GM20000 (cell line): Measurements from ENCODE around the gene TDRD10.

Source experiments
- DNase-seq: peaks from one replicate; pipeline ENCODE4 v3.0.0; 2012; ENCODE audit warnings: low spot score
- TF ChIP-seq, protein P1 (sequence below): IDR thresholded peaks from 2 replicates; pipeline ENCODE4 v1.5.1; 2012; ENCODE audit warnings: mild to moderate bottlenecking, control low read depth; ENCODE audit errors: extremely low read depth, missing control alignments

The TDRD10 gene

DNA sequence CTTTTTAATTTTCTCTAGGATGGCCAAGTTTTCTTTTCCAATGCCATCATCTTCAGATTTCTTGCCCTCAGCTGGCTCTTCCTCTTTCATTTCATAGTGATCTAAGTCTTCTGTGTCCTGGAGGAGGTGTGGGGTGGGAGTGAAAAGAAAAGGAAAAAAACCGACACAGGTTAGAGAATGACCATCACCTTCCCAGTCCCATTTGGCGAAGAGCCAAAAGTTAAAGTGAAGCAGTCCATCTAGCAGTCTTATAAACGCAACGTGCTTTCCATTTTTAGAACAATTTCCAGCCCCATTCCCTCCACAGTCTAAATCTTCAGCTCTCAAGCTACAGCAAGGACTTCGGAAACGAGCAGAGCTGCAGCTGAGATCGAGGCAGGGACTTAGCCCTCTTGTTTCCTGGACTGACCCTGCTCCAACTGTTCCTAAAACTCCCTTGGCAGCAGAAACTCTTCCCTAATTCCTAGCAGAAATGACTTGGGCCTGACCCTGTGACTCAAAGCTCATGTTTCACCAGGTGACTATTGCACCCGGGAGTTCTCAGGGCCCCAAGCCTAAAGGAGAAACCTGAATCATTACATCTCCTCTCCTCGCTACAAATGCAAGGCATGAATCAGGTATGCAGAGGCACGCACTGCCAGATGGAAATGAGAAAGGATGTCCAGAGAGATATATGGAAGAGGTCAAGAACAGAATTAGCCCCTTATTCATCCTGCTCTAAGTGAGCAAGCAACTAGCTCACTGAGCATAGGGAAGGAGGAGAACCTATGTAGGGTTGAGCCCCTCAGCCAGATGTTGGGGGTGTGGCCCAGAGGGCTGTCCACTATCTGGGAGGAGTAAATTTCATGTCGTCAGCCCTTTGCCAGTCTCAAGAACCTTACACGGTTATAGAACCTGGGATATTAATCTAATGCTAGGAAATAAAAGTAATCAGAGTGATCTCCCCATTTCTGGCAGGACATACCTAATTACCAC, 51.3 kb downstream of the TDRD10 start:
- TF ChIP-seq, protein P1, sequence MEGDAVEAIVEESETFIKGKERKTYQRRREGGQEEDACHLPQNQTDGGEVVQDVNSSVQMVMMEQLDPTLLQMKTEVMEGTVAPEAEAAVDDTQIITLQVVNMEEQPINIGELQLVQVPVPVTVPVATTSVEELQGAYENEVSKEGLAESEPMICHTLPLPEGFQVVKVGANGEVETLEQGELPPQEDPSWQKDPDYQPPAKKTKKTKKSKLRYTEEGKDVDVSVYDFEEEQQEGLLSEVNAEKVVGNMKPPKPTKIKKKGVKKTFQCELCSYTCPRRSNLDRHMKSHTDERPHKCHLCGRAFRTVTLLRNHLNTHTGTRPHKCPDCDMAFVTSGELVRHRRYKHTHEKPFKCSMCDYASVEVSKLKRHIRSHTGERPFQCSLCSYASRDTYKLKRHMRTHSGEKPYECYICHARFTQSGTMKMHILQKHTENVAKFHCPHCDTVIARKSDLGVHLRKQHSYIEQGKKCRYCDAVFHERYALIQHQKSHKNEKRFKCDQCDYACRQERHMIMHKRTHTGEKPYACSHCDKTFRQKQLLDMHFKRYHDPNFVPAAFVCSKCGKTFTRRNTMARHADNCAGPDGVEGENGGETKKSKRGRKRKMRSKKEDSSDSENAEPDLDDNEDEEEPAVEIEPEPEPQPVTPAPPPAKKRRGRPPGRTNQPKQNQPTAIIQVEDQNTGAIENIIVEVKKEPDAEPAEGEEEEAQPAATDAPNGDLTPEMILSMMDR: no peak
- DNase-seq: no peak

DNA sequence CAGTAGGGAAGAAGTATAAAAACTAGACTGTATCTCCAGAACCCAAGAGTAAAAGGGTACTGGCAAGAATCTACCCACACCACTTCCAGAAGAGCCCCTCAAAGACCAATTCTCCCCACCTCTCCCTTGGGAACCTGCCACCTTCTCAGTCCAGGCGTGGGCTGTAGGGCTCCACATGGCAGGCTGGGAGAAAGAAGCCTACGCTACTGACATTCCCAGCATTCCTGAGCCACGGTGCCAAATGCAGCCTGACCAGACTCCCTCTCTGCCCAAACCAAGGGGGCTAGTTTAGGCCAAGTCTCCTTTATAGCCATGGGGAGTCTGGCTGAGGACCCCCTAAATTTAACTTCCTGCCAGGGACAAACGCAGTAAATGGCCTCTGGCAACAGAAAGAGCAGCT, 54.4 kb downstream of the TDRD10 start:
- no peak for DNase-seq
- TF ChIP-seq, protein P1: no peak

DNA sequence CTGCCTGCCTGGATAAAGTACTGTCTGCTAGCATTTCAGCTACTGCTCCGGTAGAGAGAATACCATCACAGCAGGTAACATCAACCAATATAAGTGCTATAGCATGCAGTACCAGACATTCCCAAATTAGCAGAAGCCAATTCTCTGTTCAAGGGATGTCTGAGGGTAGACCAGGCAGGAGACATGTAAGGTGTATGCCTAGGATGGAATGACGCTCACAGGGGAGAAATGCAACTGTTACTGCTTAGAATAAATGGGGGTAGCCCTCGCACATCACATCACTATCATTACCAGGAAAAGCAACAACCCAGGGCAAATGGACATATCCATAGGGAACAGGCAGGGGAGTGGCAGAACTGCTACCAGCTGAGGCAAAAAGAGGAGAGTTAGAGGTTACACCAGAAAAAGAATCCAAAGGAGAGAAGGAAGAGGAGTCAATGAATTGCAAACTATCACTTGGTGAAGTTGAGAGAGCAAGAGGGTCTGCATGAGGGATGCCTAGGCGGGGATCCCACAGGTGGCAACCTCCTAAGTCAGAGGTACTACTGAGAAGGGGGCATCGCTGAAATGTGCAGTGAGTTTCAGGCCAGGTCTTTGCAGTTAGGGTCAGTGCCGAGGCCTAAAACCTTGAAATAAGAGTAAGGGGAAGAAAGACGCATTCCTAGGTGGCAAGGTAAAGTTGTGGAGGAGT, 55.4 kb downstream of the TDRD10 start:
- no peak for DNase-seq
- TF ChIP-seq, protein P1: no peak

DNA sequence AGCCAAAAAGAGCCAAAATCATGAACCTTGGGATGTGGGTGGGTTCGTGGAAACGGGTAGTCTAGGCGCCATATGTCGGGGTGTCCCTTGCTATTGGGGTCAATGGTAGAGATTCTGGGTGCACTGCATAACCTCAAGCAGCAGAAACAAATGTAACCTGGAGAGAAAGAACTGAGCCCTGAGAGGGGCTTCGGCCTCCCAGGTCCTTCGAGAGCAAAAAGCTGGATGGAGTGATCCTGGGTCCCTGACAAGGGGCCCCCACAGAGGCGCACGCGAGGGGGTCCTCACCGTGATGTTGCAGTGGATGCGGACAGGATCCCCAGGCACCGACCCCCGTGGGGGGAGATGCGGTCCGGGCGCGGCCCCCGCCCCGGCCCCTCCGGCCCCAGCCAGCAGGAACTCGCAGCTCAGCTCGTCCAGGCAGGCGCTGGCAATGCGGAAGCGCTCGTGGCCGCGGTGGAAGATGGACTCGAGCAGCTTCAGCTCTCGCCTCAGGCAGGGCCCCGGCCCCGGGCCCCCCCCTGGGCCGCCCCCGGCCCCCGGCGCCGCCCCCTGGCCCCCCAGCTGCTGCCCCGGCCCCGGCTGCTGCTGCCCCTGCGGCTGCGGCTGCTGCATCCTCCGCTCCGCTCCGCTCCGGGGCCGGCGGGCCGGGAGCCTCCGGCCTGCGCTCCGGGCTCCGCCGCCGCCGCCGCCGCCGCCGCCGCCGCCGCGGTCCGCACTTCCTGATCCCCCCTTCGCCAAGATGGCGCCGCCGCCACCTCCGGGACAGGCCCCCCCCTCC, 56.1 kb downstream of the TDRD10 start, which contains the start of gene UBE2Q1:
Gene UBE2Q1, minus strand, starts transcription at position 724 of the 781 bp plus-strand sequence. Its CDS starts 109 bp downstream, at position 615.
- DNase-seq: no peak
- TF ChIP-seq, protein P1: no peak

DNA sequence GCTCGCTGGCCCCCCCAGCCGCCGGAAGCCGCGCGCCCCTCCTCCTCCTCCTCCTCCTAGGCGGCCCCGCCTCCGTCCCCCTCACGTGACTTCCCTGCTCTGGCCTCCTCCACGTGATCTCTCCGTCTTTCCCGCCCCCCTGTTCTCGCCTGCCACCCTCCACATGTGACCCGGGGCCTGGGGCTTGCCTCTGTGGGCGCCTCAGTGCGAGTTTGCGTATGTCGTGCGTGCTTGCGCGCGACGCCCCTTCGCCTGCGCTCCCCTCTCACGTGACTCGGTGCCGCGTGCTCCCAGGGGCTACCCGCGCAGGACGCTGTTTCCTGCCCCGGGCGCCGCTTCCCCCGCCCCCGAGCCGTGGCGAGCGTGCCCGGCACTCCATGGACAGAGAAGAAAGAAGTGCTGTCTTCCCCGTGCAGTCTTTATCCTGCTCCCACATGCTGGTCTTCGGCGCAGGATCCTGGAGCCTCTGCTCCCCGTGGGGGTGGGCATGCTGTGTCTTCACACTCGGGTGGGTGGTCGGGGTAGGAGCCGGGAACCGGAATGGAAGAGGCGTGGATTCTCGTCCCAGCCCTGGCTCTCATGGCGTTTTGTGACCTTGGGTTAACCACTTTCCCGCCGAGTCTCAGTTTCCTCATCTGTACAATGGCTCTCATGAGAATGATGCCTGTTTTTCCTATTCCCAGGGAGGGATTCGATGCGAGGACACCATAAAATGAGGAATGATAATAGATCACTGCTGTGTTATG, 56.9 kb downstream of the TDRD10 start:
- TF ChIP-seq, protein P1: no peak

DNA sequence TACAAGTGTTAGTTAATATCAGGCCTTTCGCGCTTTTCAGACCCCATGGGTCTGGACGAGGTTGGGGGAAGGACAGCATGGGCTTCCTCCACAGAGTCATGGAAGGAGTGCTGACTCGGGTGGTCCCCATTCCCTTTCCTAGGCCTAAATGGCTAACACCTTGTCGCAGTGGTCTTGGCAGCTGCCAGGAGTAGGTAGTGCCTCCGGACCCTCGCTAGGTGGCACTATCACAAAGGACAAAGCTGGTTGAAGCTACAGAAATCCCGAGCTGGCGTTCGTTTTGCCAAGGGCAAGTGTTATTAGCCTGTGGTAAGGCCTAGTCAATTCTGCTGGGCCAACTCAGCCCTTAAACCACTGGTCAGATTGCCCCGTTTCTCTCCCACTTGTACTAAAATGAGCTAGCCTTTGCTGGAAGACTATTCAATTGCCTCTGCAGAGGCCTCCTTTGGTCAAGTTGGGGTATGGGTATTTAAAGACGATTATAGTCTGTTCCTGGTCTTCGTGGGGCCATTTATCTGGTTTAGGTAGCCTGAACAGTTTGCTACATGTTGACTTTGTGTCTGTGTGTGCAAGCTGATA, 57.5 kb downstream of the TDRD10 start:
- TF ChIP-seq, protein P1: peak; percentile 92
- peak; percentile 83 for DNase-seq

More for the DNA sequence above, 56.9 kb downstream of the TDRD10 start:
- peak; percentile 99 for DNase-seq
